ENCODE measurements around the gene XRN2. TPM values are rescaled to one million over a fixed set of nuclear protein-coding genes. Genes with fewer than 3 reads are reported as not detected.

The XRN2 gene
- total and polyA plus RNA-seq, 9 donors: 35.8 to 65.8 (median 50.2) TPM

GRCh38 chr20:21259346-21259745, 43.8 kb upstream of the XRN2 start:
- no peaks in the 10 kb centered on the region for H3K36me3 ChIP-seq
- H3K4me3 ChIP-seq: no peak overlapping the region
- no peaks in the 10 kb centered on the region for H3K9me3 ChIP-seq
- H3K27me3 ChIP-seq: no peaks in the 10 kb centered on the region
- intact Hi-C loops (cut with DNase I): no loop called here
- no peak for DNase-seq
- 81 to 84% (median 83%) methylated on average over 8 of the region's 8 CpGs for WGBS, 3 donors
- no peaks in the 10 kb centered on the region for H3K4me1 ChIP-seq (ENCODE audit: insufficient read depth)
- no peak overlapping the region for H3K27ac ChIP-seq
- TF ChIP-seq EP300 (IDR thresholded peaks at IDR 0.05) (no peak), CTCF (IDR thresholded peaks at IDR 0.05) (no peak), POLR2A (IDR thresholded peaks at IDR 0.05) (no peak)

DNA sequence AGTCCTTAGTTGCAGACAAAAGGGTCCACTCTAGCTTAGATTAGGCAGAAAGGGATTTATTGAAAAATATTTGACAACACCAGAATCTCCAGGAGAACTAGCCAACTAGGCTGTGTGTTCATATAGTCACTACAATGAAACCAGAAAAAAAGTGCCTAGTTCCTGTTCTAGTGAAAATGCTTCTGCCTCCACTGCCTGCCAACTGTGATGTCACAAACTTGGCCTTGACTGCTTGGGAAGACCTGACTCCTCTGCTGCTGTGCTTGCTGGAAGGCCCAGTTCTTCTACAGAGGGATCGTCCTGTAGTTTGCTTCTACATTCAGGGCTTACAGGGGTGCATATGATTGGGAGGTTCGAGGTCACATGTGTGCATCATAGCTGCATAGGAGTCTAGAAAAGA, 40.3 kb upstream of the XRN2 start:
- DNase-seq: no peak
- 48 to 60% (median 55%) methylated on average over 2 of the region's 2 CpGs for WGBS, 3 donors
- Histone ChIP-seq H3K9me3 (no peaks in the 10 kb centered on the region), H3K27me3 (no peaks in the 10 kb centered on the region), H3K27ac (no peak overlapping the region), H3K36me3 (no peaks in the 10 kb centered on the region), H3K4me1 (ENCODE audit: insufficient read depth) (no peaks in the 10 kb centered on the region), H3K4me3 (no peak overlapping the region)
- intact Hi-C loops (cut with DNase I): no loop called here
- no peak for TF ChIP-seq EP300 (IDR thresholded peaks at IDR 0.05)

- no peaks in the 10 kb centered on the region for H3K27me3 ChIP-seq
- no peaks in the 10 kb centered on the region for H3K36me3 ChIP-seq
- H3K4me1 ChIP-seq (ENCODE audit: insufficient read depth): no peaks in the 10 kb centered on the region
- no peaks in the 10 kb centered on the region for H3K9me3 ChIP-seq
- no peak overlapping the region for H3K4me3 ChIP-seq
- no peak for DNase-seq
- no peak overlapping the region for H3K27ac ChIP-seq
- no peak for TF ChIP-seq EP300 (IDR thresholded peaks at IDR 0.05)
- no peak for TF ChIP-seq POLR2A (IDR thresholded peaks at IDR 0.05)
- TF ChIP-seq CTCF (IDR thresholded peaks at IDR 0.05): no peak
- WGBS, 3 donors: 71 to 77% (median 72%) methylated on average over 15 of the region's 15 CpGs
- intact Hi-C loops (cut with DNase I): no loop called here
Observed at GRCh38 chr20:21265261-21266190, 37.6 kb upstream of the XRN2 start.

DNA sequence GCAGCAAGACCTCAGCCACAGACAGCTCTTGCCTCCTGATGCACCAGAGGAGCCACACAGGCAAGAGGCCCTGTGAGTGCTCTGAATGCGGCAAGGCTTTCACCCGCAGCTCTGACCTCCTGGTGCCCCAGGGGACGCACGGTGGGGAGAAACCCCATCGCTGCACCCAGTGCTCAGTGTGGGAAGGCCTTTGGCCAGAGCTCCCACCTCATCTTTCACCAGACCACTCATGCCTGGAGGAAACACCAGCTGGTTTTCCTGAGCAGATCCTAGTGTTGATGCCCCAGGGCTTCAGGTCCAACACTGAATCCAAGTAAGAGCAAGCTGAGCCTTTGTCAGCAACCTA, 37.0 kb upstream of the XRN2 start:
- Histone ChIP-seq H3K27me3 (no peaks in the 10 kb centered on the region), H3K27ac (no peak overlapping the region), H3K9me3 (no peaks in the 10 kb centered on the region), H3K36me3 (no peaks in the 10 kb centered on the region), H3K4me3 (no peak overlapping the region), H3K4me1 (ENCODE audit: insufficient read depth) (no peaks in the 10 kb centered on the region)
- 83 to 89% (median 87%) methylated on average over 1 to 5 of the region's 5 CpGs for WGBS, 3 donors
- TF ChIP-seq EP300 (IDR thresholded peaks at IDR 0.05) (no peak), POLR2A (IDR thresholded peaks at IDR 0.05) (no peak), CTCF (IDR thresholded peaks at IDR 0.05) (no peak)
- intact Hi-C loops (cut with DNase I): no loop called here
- no peak for DNase-seq

GRCh38 chr20:21269772-21270171, 33.4 kb upstream of the XRN2 start:
- Histone ChIP-seq H3K36me3 (no peaks in the 10 kb centered on the region), H3K27ac (no peak overlapping the region), H3K27me3 (no peaks in the 10 kb centered on the region), H3K4me3 (no peak overlapping the region), H3K4me1 (ENCODE audit: insufficient read depth) (no peaks in the 10 kb centered on the region), H3K9me3 (no peaks in the 10 kb centered on the region)
- 52 to 66% (median 53%) methylated on average over 2 of the region's 2 CpGs for WGBS, 3 donors
- intact Hi-C loops (cut with DNase I): no loop called here
- TF ChIP-seq EP300 (IDR thresholded peaks at IDR 0.05) (no peak), POLR2A (IDR thresholded peaks at IDR 0.05) (no peak), CTCF (IDR thresholded peaks at IDR 0.05) (no peak)
- no peak for DNase-seq

Data from ovary (tissue), 9 donors.